ENCODE data around the gene ANTXRL.

- TF ChIP-seq EZH2 (IDR thresholded peaks at IDR 0.05; ENCODE audit: insufficient read depth, low read length): no peak
- TF ChIP-seq CTCF (IDR thresholded peaks at IDR 0.05; ENCODE audit: insufficient read depth, low read depth, low read length): no peak
These were observed 36.3 kb upstream of the ANTXRL start for GRCh38 chr10:46250481-46250880.

All from astrocyte (in vitro differentiated cells and primary cell).